Endothelial cell of umbilical vein (primary cell): ENCODE measurements around the gene ITPRIP.

Source experiments
- CTCF ChIP-seq, 2 donors: IDR thresholded peaks; 1 replicate in 1 of 2; 2 replicates in 1 of 2; pipeline ENCODE4 v1.5.1; 2011; ENCODE audit warnings: low read length in 2 of 2, mild to moderate bottlenecking in 2 of 2, moderate library complexity in 2 of 2, control low read depth in 1 of 2, inconsistent platforms in 1 of 2, low read depth in 1 of 2; ENCODE audit not compliant: insufficient read depth in 1 of 2; ENCODE audit errors: extremely low read depth in 1 of 2
- EZH2 ChIP-seq: IDR thresholded peaks from 2 replicates; pipeline ENCODE4 v1.6.1; 2012; ENCODE audit warnings: borderline replicate concordance, low read depth, mild to moderate bottlenecking, moderate library complexity, low read length, inconsistent platforms; ENCODE audit not compliant: severe bottlenecking
- GATA2 ChIP-seq: IDR thresholded peaks from 2 replicates; pipeline ENCODE4 v1.7.0; 2011; ENCODE audit warnings: low read depth, mild to moderate bottlenecking, moderate library complexity, mixed read lengths, low read length; ENCODE audit not compliant: insufficient read length, insufficient read depth
- MYC ChIP-seq: IDR thresholded peaks from one replicate; pipeline ENCODE4 v1.6.1; 2011; ENCODE audit warnings: mild to moderate bottlenecking, low read depth, low read length
- POLR2A ChIP-seq: IDR thresholded peaks from 2 replicates; pipeline ENCODE4 v1.6.1; 2012; ENCODE audit warnings: low read depth, mild to moderate bottlenecking, control low read depth, low read length
- POLR2AphosphoS5 ChIP-seq: IDR thresholded peaks from 2 replicates; pipeline ENCODE4 v1.6.1; 2012; ENCODE audit warnings: low read depth, mild to moderate bottlenecking, control low read depth, low read length, moderate library complexity; ENCODE audit not compliant: insufficient read depth

GRCh38 chr10:104286939-104287338 lies 51.3 kb downstream of the ITPRIP start:
- no peak for TF ChIP-seq CTCF (IDR thresholded peaks at IDR 0.05; ENCODE audit: extremely low read depth in 1 of 2, insufficient read depth in 1 of 2, low read depth in 1 of 2, low read length in 2 of 2)
- TF ChIP-seq POLR2A: no peak
- TF ChIP-seq MYC: no peak
- no peak for TF ChIP-seq POLR2AphosphoS5
- TF ChIP-seq EZH2: no peak
- TF ChIP-seq GATA2: no peak
